Medulla oblongata (tissue), 1 donor: ENCODE measurements around the gene IRF4.

Source experiments
- DNase-seq: peaks from one replicate; pipeline ENCODE4 v3.0.0-alpha.2; 2015; ENCODE audit errors: extremely low spot score

Gene IRF4

GRCh38 chr6:443621-444159 is 52.1 kb downstream of the IRF4 start:
- no peak for DNase-seq

GRCh38 chr6:444653-445275 is 53.2 kb downstream of the IRF4 start:
- DNase-seq, result no peak

- DNase-seq, result no peak
These were observed 54.2 kb downstream of the IRF4 start for GRCh38 chr6:445571-446417.

- no peak for DNase-seq
These were observed 55.1 kb downstream of the IRF4 start for GRCh38 chr6:446418-447366.

GRCh38 chr6:447381-448165 is 56.0 kb downstream of the IRF4 start:
- DNase-seq, result no peak

GRCh38 chr6:448296-449056 is 56.9 kb downstream of the IRF4 start:
- DNase-seq, result no peak

GRCh38 chr6:449057-449430 is 57.5 kb downstream of the IRF4 start:
- DNase-seq, result no peak

GRCh38 chr6:449486-450419 is 58.2 kb downstream of the IRF4 start:
- no peak for DNase-seq

GRCh38 chr6:451336-451735 is 59.8 kb downstream of the IRF4 start:
- DNase-seq, result no peak

GRCh38 chr6:451847-452246 is 60.3 kb downstream of the IRF4 start:
- DNase-seq, result no peak

- peak; percentile 11 for DNase-seq
These were observed 60.9 kb downstream of the IRF4 start for GRCh38 chr6:452301-453067.

- DNase-seq, result peak; percentile 73
These were observed 61.6 kb downstream of the IRF4 start for GRCh38 chr6:453152-453551.

- no peak for DNase-seq
These were observed 62.8 kb downstream of the IRF4 start for GRCh38 chr6:454148-454991.

- DNase-seq, result no peak
These were observed 63.5 kb downstream of the IRF4 start for GRCh38 chr6:455006-455585.

- no peak for DNase-seq
These were observed 64.3 kb downstream of the IRF4 start for GRCh38 chr6:455835-456234.

- DNase-seq, result no peak
These were observed 64.9 kb downstream of the IRF4 start for GRCh38 chr6:456358-456867.

- no peak for DNase-seq
These were observed 65.3 kb downstream of the IRF4 start for GRCh38 chr6:456887-457286.
